GM12864 (cell line): ENCODE results near the gene STARD13.

Experiments
- DNase-seq: peaks from one replicate; pipeline ENCODE4 v3.0.0-alpha.2; 2011; ENCODE audit warnings: low read depth
- H3K4me3 ChIP-seq: 2 replicates; pipeline ENCODE4 v1.5.1; 2011; ENCODE audit warnings: mild to moderate bottlenecking, low read depth, low read length, control low read depth
- CTCF ChIP-seq: IDR thresholded peaks from 2 replicates; pipeline ENCODE4 v1.5.1; 2011; ENCODE audit warnings: low read depth, mild to moderate bottlenecking, moderate library complexity, low read length, control low read depth, inconsistent platforms; ENCODE audit errors: missing control alignments

The STARD13 gene

GRCh38 chr13:33107361-33107760, 178.2 kb downstream of the STARD13 start:
- no peak for DNase-seq
- TF ChIP-seq CTCF: no peak
- no peak overlapping the region; the same call in 1 of the 2 replicates for H3K4me3 ChIP-seq

DNA sequence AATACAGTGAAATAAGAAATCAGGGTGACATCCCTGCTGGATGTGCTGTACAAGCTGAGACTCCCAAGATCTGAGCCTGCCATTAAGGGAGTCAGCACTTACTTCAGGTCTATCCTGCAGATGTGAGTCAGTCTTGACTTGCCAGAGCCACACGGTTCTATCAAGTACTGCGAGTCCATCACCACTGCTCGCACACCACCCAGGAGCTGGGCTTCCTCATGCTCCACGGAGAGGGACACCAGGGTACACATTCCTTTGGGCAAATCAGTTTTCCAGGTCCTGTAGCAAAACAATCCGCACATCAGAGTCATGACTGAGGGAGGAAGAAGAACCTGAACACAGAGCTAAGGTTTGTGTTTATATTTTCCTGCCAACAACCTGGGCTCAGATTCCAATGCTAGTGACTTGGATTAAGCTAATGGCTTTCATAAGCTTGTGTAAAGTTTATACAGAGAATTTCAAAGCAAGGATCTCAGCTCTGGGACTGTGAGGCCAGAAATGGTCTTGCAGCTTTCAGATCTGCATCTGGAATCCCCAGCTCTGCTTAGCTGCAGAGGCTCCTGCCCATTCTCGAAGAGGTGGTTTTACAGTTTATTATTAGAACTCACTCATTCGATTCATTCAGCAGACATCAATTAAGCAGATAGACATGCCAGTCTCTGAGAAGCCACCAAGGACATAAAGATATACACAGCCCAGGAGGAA, 178.7 kb downstream of the STARD13 start:
- H3K4me3 ChIP-seq: no peak overlapping the region; the same call in 1 of the 2 replicates
- no peak for TF ChIP-seq CTCF
- no peak for DNase-seq

GRCh38 chr13:33105387-33106005, 180.1 kb downstream of the STARD13 start:
- TF ChIP-seq CTCF: no peak
- DNase-seq: no peak
- H3K4me3 ChIP-seq: no peak overlapping the region

DNA sequence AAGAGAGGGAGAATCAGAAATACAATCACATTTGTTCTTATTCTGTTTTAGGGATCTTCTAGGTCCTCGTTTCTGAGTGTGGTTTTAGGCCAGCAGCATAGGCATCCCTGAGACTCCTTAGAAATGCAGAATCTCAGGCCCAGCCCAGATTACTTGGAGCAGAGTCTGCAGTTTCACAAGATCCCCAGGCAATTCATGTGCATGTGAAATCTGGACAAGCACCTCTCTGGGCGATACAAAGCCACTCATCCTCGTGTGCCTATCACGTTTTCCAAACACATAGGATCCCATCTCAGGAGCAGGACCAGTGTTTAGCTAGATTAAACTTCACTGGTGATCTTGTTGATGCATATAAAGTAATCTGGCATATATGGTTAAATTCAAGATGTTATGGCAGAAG, 182.1 kb downstream of the STARD13 start:
- no peak overlapping the region for H3K4me3 ChIP-seq
- DNase-seq: no peak
- no peak for TF ChIP-seq CTCF

- no peak for TF ChIP-seq CTCF
- DNase-seq: no peak
- H3K4me3 ChIP-seq: no peak overlapping the region
Measured at GRCh38 chr13:33101835-33102234, 183.7 kb downstream of the STARD13 start.

DNA sequence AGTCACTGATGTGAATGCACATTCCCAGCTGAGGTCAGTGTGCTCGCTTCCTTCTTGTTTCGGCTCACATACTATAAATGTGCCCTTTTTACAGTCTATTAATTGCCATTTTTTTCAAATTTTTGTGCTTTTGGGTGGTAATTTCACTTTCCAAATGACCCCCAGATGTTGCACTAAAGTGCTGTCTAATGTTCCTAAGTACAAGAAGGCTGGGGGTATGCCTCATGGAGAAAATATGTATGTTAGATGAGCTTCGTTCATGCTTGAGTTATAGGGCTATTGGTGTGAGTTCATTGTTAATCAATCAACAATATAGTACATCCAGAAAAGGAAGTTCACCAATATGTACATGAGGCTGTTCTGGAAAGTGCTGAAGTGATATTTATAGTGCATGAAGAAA, 184.7 kb downstream of the STARD13 start:
- TF ChIP-seq CTCF: no peak

GRCh38 chr13:33099860-33100259, 185.7 kb downstream of the STARD13 start:
- no peak for DNase-seq
- no peak for TF ChIP-seq CTCF
- H3K4me3 ChIP-seq: no peak overlapping the region

More for the DNA sequence above, 184.7 kb downstream of the STARD13 start:
- H3K4me3 ChIP-seq: no peak overlapping the region
- no peak for DNase-seq
